GM12878 (cell line): ENCODE data around the gene AGBL1. TPM values are rescaled to one million over a fixed set of nuclear protein-coding genes. Genes with fewer than 3 reads are reported as not detected.

Experiments used
- ATAC-seq: fragments of 200-7000 bp; cut with Tn5 transposase; 3 replicates; pipeline ENCODE4 v1.9.1; 2020; ENCODE audit warnings: mild to moderate bottlenecking, moderate library complexity
- BruUV-seq: library from RNA; stranded (reverse); fragments of 400-500 nt; replicated peaks from 2 replicates; lab custom pipeline; 2021; lab: Mats Ljungman, UMichigan
- CTCF ChIA-PET: fragments of 300-600 bp; sonication (Branson Sonifier 250); formaldehyde crosslinking; extraction: SDS; loops from one replicate; lab custom pipeline; 2021; ENCODE audit warnings: inconsistent platforms; lab: Yijun Ruan, JAX
- POLR2A ChIA-PET: fragments of 350-600 bp; formaldehyde crosslinking; extraction: SDS; loops from one replicate; lab custom pipeline; 2021; ENCODE audit warnings: inconsistent platforms; lab: Charles Lee
- RAD21 ChIA-PET: fragments of 300-600 bp; sonication (Branson Sonifier 250); formaldehyde crosslinking; loops from one replicate; lab custom pipeline; 2023; ENCODE audit warnings: antibody characterized with exemption; ENCODE audit not compliant: unreplicated experiment; lab: Charles Lee
- SMC1A ChIA-PET: fragments of 300-600 bp; sonication (Branson Sonifier 250); formaldehyde crosslinking; loops from one replicate; lab custom pipeline; 2023; ENCODE audit not compliant: unreplicated experiment, uncharacterized antibody; lab: Charles Lee
- DNase-seq: peaks from one replicate; pipeline ENCODE4 v3.0.0-alpha.2; 2011; ENCODE audit warnings: low read depth, low spot score
- FAIRE-seq: peaks from 3 replicates; lab custom pipeline; 2011; peaks lifted over from hg19 to GRCh38; lab: Jason Lieb, UNC
- H2AFZ ChIP-seq: 2 replicates; pipeline ENCODE4 v1.6.0; 2011; ENCODE audit warnings: low read depth, low read length, control low read depth; ENCODE audit not compliant: control insufficient read depth
- H3K27ac ChIP-seq: 2 replicates; pipeline ENCODE4 v1.5.1; 2011; ENCODE audit warnings: control low read depth; ENCODE audit not compliant: control insufficient read depth, insufficient read depth
- H3K27me3 ChIP-seq, 2 experiments: replicated peaks in 1 of 2; 2 replicates each; pipeline versions ENCODE4 v1.6.0 to v1.6.1; 2011; ENCODE audit warnings: low read length in 1 of 2; ENCODE audit not compliant: control insufficient read depth in 2 of 2, insufficient read depth in 2 of 2
- H3K36me3 ChIP-seq, 2 experiments: 2 replicates each; pipeline ENCODE4 v1.5.1; 2011; ENCODE audit warnings: low read length in 1 of 2; ENCODE audit not compliant: control insufficient read depth in 2 of 2, insufficient read depth in 2 of 2
- H3K4me1 ChIP-seq: 2 replicates; pipeline ENCODE4 v1.6.1; 2011; ENCODE audit warnings: mild to moderate bottlenecking, low read length, moderate library complexity, mixed read lengths; ENCODE audit not compliant: control insufficient read depth, insufficient read depth
- H3K4me2 ChIP-seq: 2 replicates; pipeline ENCODE4 v1.6.0; 2011; ENCODE audit warnings: control low read depth; ENCODE audit not compliant: control insufficient read depth, insufficient read depth
- H3K4me3 ChIP-seq: fragments of 200-600 bp; sonication (generic); 2 replicates; pipeline ENCODE4 v1.5.1; 2016
- H3K79me2 ChIP-seq: 2 replicates; pipeline ENCODE4 v1.6.0; 2011; ENCODE audit warnings: low read length; ENCODE audit not compliant: control insufficient read depth, insufficient read depth
- H3K9ac ChIP-seq: 2 replicates; pipeline ENCODE4 v1.8.0; 2011; ENCODE audit warnings: low read length, control low read depth, mixed read lengths; ENCODE audit not compliant: control insufficient read depth, insufficient read depth
- H3K9me3 ChIP-seq: replicated peaks from 3 replicates; pipeline ENCODE4 v1.5.1; 2011; ENCODE audit warnings: mild to moderate bottlenecking, low read length; ENCODE audit not compliant: control insufficient read depth, insufficient read depth
- H4K20me1 ChIP-seq: 2 replicates; pipeline ENCODE4 v1.6.0; 2011; ENCODE audit not compliant: control insufficient read depth, insufficient read depth
- BCL3 ChIP-seq: IDR thresholded peaks from 2 replicates; pipeline ENCODE4 v1.6.1; 2011; ENCODE audit warnings: borderline replicate concordance, low read depth, mild to moderate bottlenecking, moderate library complexity, low read length; ENCODE audit not compliant: insufficient read depth, poor library complexity, severe bottlenecking
- CEBPB ChIP-seq, 2 experiments: fragments of 150-350 bp in 1 of 2; IDR thresholded peaks; 2 replicates each; pipeline ENCODE4 v1.6.1; 2012 to 2014; ENCODE audit warnings: low read depth in 2 of 2, low read length in 2 of 2, borderline replicate concordance in 1 of 2, inconsistent platforms in 1 of 2
- CREB1 ChIP-seq: IDR thresholded peaks from 2 replicates; pipeline ENCODE4 v1.6.1; 2012; ENCODE audit warnings: low read depth, mild to moderate bottlenecking, inconsistent platforms
- ETV6 ChIP-seq, 2 experiments: fragments of 450-650 bp in 1 of 2; IDR thresholded peaks in 1 of 2; conservative IDR thresholded peaks in 1 of 2; 2 replicates each; pipeline ENCODE4 v1.6.1; 2014; ENCODE audit warnings: antibody characterized with exemption in 1 of 2, borderline replicate concordance in 1 of 2, low read depth in 1 of 2, mild to moderate bottlenecking in 1 of 2, moderate library complexity in 1 of 2
- FOS ChIP-seq: IDR thresholded peaks from 3 replicates; pipeline ENCODE4 v1.6.1; 2011; ENCODE audit warnings: borderline replicate concordance; ENCODE audit not compliant: insufficient read length; ENCODE audit errors: extremely low read depth
- NFXL1 ChIP-seq: fragments of 450-650 bp; IDR thresholded peaks from 2 replicates; pipeline ENCODE4 v1.6.1; 2017; ENCODE audit warnings: antibody characterized with exemption, mild to moderate bottlenecking, borderline replicate concordance
- RAD51 ChIP-seq: fragments of 450-650 bp; IDR thresholded peaks from 2 replicates; pipeline ENCODE4 v1.6.1; 2016; ENCODE audit warnings: moderate library complexity, mild to moderate bottlenecking, inconsistent platforms
- RBBP5 ChIP-seq: fragments of 200-600 bp; sonication (generic); conservative IDR thresholded peaks from 2 replicates; pipeline ENCODE4 v1.6.1; 2016
- ZNF207 ChIP-seq: fragments of 450-650 bp; IDR thresholded peaks from 2 replicates; pipeline ENCODE4 v1.6.1; 2014; ENCODE audit warnings: antibody characterized with exemption, mild to moderate bottlenecking, borderline replicate concordance
- ZNF384 ChIP-seq: IDR thresholded peaks from 2 replicates; pipeline ENCODE4 v1.6.1; 2012; ENCODE audit warnings: low read depth, mild to moderate bottlenecking, low read length, improper control_type of control experiment, borderline replicate concordance
- WGBS: methylation state at CpG from one replicate; pipeline ENCODE4 v1.1.6; 2016; ENCODE audit warnings: low lambda C conversion rate; ENCODE audit not compliant: insufficient replicate concordance, insufficient coverage; ENCODE audit errors: missing lambda C conversion rate; 5-methylcytosine and 5-hydroxymethylcytosine counted together
- in situ Hi-C: fragments of 300-500 bp; cut with MboI; formaldehyde crosslinking; loops from 9 replicates; pipeline ENCODE4 v1.14.3; 2018; ENCODE audit warnings: mixed read lengths
- intact Hi-C: fragments of 100-400 bp; cut with micrococcal nuclease; formaldehyde crosslinking; loops from one replicate; pipeline ENCODE4 v1.14.2; 2022; ENCODE audit not compliant: unreplicated experiment
- polyA plus RNA-seq, 11 experiments: library from polyadenylated mRNA; depleted of rRNA in 4 of 11; unstranded in 6 of 11; stranded (reverse) in 5 of 11; fragments of >200 nt; fragmentation: Nextera tagmentation in 4 of 11; fragmentation: Illumina TruSeq in 1 of 11; extraction: Ambion mirVana in 4 of 11; extraction: Trizol in 1 of 11; gene quantifications; 1 replicate in 1 of 11; 2 replicates in 10 of 11; pipeline versions ENCODE4 v1.2.1 to v1.2.3, GENCODE V29; 2011 to 2016; ENCODE audit warnings: inconsistent platforms in 2 of 11, missing spikeins in 2 of 11, low read depth in 1 of 11
- total RNA-seq, 4 experiments: library from RNA; depleted of rRNA in 3 of 4; stranded (reverse); fragments of >200 nt in 3 of 4; fragmentation: Illumina TruSeq in 1 of 4; extraction: Trizol in 1 of 4; gene quantifications; 2 replicates each; pipeline versions ENCODE4 v1.2.1 to v1.2.3, GENCODE V29; 2013 to 2021

The AGBL1 gene
- total and polyA plus RNA-seq, 10 of the 15 experiments (the other 5 are each of a cell fraction or from before 2014, with no cell fraction given) = not detected

GRCh38 chr15:87033056-87033455 is 953.4 kb downstream of the AGBL1 start (continued):
- TF ChIP-seq BCL3 = no peak
- no peak for TF ChIP-seq CREB1
- no peak for TF ChIP-seq ZNF384

- CTCF ChIA-PET = no interaction called here
- Histone ChIP-seq H3K27me3 (no peaks in the 10 kb centered on the region), H3K79me2 (no peaks in the 10 kb centered on the region), H2AFZ (no peak overlapping the region), H3K4me3 (no peak overlapping the region), H4K20me1 (no peaks in the 10 kb centered on the region)
- no peak for FAIRE-seq
- SMC1A ChIA-PET = no interaction called here
- POLR2A ChIA-PET = no interaction called here
- no peak for DNase-seq
- TF ChIP-seq ZNF207 = no peak
- no peak for TF ChIP-seq ETV6 (conservative IDR thresholded peaks at IDR 0.05 in 1 of 2, IDR thresholded peaks at IDR 0.05 in 1 of 2; ENCODE audit: borderline replicate concordance in 1 of 2, low read depth in 1 of 2)
- no peak for TF ChIP-seq CEBPB (IDR thresholded peaks at IDR 0.05; ENCODE audit: borderline replicate concordance in 1 of 2, low read depth in 2 of 2, low read length in 2 of 2)
- TF ChIP-seq RBBP5 = no peak
- TF ChIP-seq RAD51 = no peak
- TF ChIP-seq NFXL1 = no peak
- no peak for TF ChIP-seq FOS
- TF ChIP-seq, all 136 proteins: peak for 0
- no peak overlapping the region for H3K27ac ChIP-seq
- H3K4me1 ChIP-seq = no peaks in the 10 kb centered on the region
- in situ Hi-C loops = no loop called here
- no peaks in the 10 kb centered on the region for H3K36me3 ChIP-seq
- intact Hi-C loops = no loop called here
- RAD21 ChIA-PET = no interaction called here
- no peak for ATAC-seq
- H3K9ac ChIP-seq = no peak overlapping the region
- WGBS = 84% methylated on average over 6 of the region's 16 CpGs
- BruUV-seq = no TSS peak
- no peaks in the 10 kb centered on the region for H3K9me3 ChIP-seq
- H3K4me2 ChIP-seq = no peak overlapping the region
These were observed 955.2 kb downstream of the AGBL1 start for GRCh38 chr15:87034886-87035285.
